Right lobe of liver (tissue), 6 donors: ENCODE data around the gene PRXL2A. TPM values are rescaled to one million over a fixed set of nuclear protein-coding genes. Genes with fewer than 3 reads are reported as not detected.

Experiments used
- ATAC-seq, 4 donors: fragments of 200-7000 bp; cut with Tn5 transposase; one replicate each; pipeline ENCODE4 v1.9.1; 2020; ENCODE audit warnings: mild to moderate bottlenecking in 4 of 4, moderate library complexity in 4 of 4
- DNase-seq, 3 donors: peaks; one replicate each; pipeline ENCODE4 v3.0.0-alpha.2; 2020
- H3K27ac ChIP-seq, 3 donors: fragments of 200-600 bp; one replicate each; pipeline ENCODE4 v1.8.0; 2022
- H3K27me3 ChIP-seq, 2 donors: fragments of 200-600 bp; one replicate each; pipeline ENCODE4 v1.8.0; 2022
- H3K36me3 ChIP-seq, 4 donors: fragments of 200-600 bp; sonication (generic) in 1 of 4; one replicate each; pipeline versions ENCODE4 v1.5.1 to v1.8.0; 2017 to 2022; ENCODE audit warnings: control low read depth in 1 of 4
- H3K4me1 ChIP-seq, 4 donors: fragments of 200-600 bp; sonication (generic) in 1 of 4; one replicate each; pipeline versions ENCODE4 v1.5.1 to v1.8.0; 2017 to 2022; ENCODE audit warnings: control low read depth in 1 of 4
- H3K4me3 ChIP-seq, 3 donors: fragments of 200-600 bp; one replicate each; pipeline ENCODE4 v1.8.0; 2022
- H3K9me3 ChIP-seq, 4 donors: fragments of 200-600 bp; sonication (generic) in 1 of 4; one replicate each; pipeline versions ENCODE4 v1.5.1 to v1.8.0; 2017 to 2022; ENCODE audit warnings: control low read depth in 1 of 4
- CTCF ChIP-seq, 4 donors: fragments of 200-600 bp in 3 of 4; fragments of 450-650 bp in 1 of 4; IDR thresholded peaks; one replicate each; pipeline versions ENCODE4 v1.5.1 to v1.8.0; 2016 to 2022; ENCODE audit warnings: antibody characterized with exemption in 4 of 4, mild to moderate bottlenecking in 2 of 4
- POLR2A ChIP-seq: fragments of 450-650 bp; IDR thresholded peaks from one replicate; pipeline ENCODE4 v1.6.1; 2017; ENCODE audit warnings: antibody characterized with exemption, mild to moderate bottlenecking
- WGBS: methylation state at CpG from one replicate; pipeline ENCODE4 v1.1.6; 2018; ENCODE audit warnings: low coverage, low lambda C conversion rate; ENCODE audit not compliant: insufficient coverage; ENCODE audit errors: missing lambda C conversion rate; 5-methylcytosine and 5-hydroxymethylcytosine counted together
- intact Hi-C, 2 donors: fragments of 100-400 bp; cut with DNase I; formaldehyde crosslinking; loops; one replicate each; pipeline versions ENCODE4 v1.11.2 to v1.14.1; 2022
- total RNA-seq, 6 experiments: library from RNA; depleted of rRNA in 2 of 6; stranded (reverse); fragments of >200 nt in 2 of 6; fragmentation: NEBNext Ultra II Directional in 3 of 6; extraction: Animal tissue kit (Norgen Biotek cat#: 25700) in 3 of 6; gene quantifications; one replicate each; pipeline versions ENCODE4 v1.1.0 to v1.2.4, GENCODE V29; 2016 to 2023
- donor health status: DM: no; HTN: yes; CAD: no.
- donor health status: DM: no; HTN: no; CAD: no.
- donor health status: DM: no; HTN: no; CAD: no.
- donor health status: DM: no; HTN: yes; CAD: no.
- donor health status: DM: no; HTN: yes; CAD: no.

Gene PRXL2A
- total RNA-seq, 6 experiments from 2014 or later, result 41.3 to 89.8 (median 80.5) TPM

- H3K4me3 ChIP-seq, result no peak overlapping the region
- peaks cover 1 to 94% (median 33%) of the 10 kb centered on the region in 4 donors for H3K4me1 ChIP-seq
- ATAC-seq (no peak), DNase-seq (no peak)
- no peaks in the 10 kb centered on the region for H3K36me3 ChIP-seq
- 46% methylated on average over 5 of the region's 5 CpGs for WGBS
- no peaks in the 10 kb centered on the region for H3K27me3 ChIP-seq
- intact Hi-C loops, result no loop called here
- TF ChIP-seq POLR2A (no peak), CTCF (IDR thresholded peaks at IDR 0.05) (no peak)
- peak overlapping the region in 2 of 3 donors; percentile 4 to 36 for H3K27ac ChIP-seq
- no peaks in the 10 kb centered on the region for H3K9me3 ChIP-seq
These were observed 54.8 kb downstream of the PRXL2A start for GRCh38 chr10:80462981-80463741.

- Histone ChIP-seq H3K4me3 (no peak overlapping the region), H3K36me3 (no peaks in the 10 kb centered on the region), H3K27me3 (no peaks in the 10 kb centered on the region), H3K27ac (peak overlapping the region; percentile 30 to 49 (median 45)), H3K4me1 (peaks cover 4 to 94% (median 33%) of the 10 kb centered on the region in 4 donors), H3K9me3 (no peaks in the 10 kb centered on the region)
- 66% methylated on average over 10 of the region's 10 CpGs for WGBS
- intact Hi-C loops, result no loop called here
- ATAC-seq (no peak), DNase-seq (no peak)
- TF ChIP-seq POLR2A, result no peak
- TF ChIP-seq CTCF (IDR thresholded peaks at IDR 0.05), result no peak
These were observed 55.5 kb downstream of the PRXL2A start for GRCh38 chr10:80463868-80464267.

- TF ChIP-seq CTCF (IDR thresholded peaks at IDR 0.05) (no peak), POLR2A (no peak)
- WGBS, result 56% methylated on average over 7 of the region's 14 CpGs
- intact Hi-C loops, result no loop called here
- ATAC-seq (peak; percentile 6 to 19 (median 11)), DNase-seq (no peak)
- Histone ChIP-seq H3K27me3 (no peaks in the 10 kb centered on the region), H3K27ac (peak overlapping the region; percentile 30 to 49 (median 45)), H3K4me1 (peaks cover 4 to 87% (median 36%) of the 10 kb centered on the region in 4 donors), H3K9me3 (no peaks in the 10 kb centered on the region), H3K4me3 (no peak overlapping the region), H3K36me3 (peaks cover 0 to 3% (median 1%) of the 10 kb centered on the region in 4 donors)
These were observed 56.5 kb downstream of the PRXL2A start for GRCh38 chr10:80464557-80465450.

- peaks cover 0 to 9% (median 4%) of the 10 kb centered on the region in 4 donors for H3K36me3 ChIP-seq
- intact Hi-C loops, result no loop called here
- H3K4me3 ChIP-seq, result no peak overlapping the region
- WGBS, result 32% methylated on average over 2 of the region's 3 CpGs
- ATAC-seq (no peak), DNase-seq (no peak)
- peak overlapping the region in 2 of 3 donors; percentile 49 to 73 for H3K27ac ChIP-seq
- H3K27me3 ChIP-seq, result no peaks in the 10 kb centered on the region
- H3K4me1 ChIP-seq, result peaks cover 4 to 81% (median 34%) of the 10 kb centered on the region in 4 donors
- H3K9me3 ChIP-seq, result no peaks in the 10 kb centered on the region
- TF ChIP-seq POLR2A (no peak), CTCF (IDR thresholded peaks at IDR 0.05) (no peak)
These were observed 57.1 kb downstream of the PRXL2A start for GRCh38 chr10:80465451-80465835.
